Smooth muscle cell (in vitro differentiated cells): ENCODE data around the gene FBXO42. TPM values are rescaled to one million over a fixed set of nuclear protein-coding genes. Genes with fewer than 3 reads are reported as not detected.
"Not testable (repeated sequence)": the region's sequence is repeated elsewhere in the genome, so short reads cannot be mapped to it uniquely, and the experiment has no call there.

ENCODE experiments used
- DNase-seq: peaks from one replicate; lab custom pipeline; 2025; ENCODE audit not compliant: unreplicated experiment; lab: John Stamatoyannopoulos, UW
- H2AFZ ChIP-seq: fragments of 200-600 bp; sonication (generic); 2 replicates; pipeline ENCODE4 v1.6.0; 2016; ENCODE audit warnings: antibody characterized with exemption, low read depth, mild to moderate bottlenecking
- H3F3A ChIP-seq: fragments of 200-600 bp; sonication (generic); 2 replicates; pipeline ENCODE4 v1.6.0; 2017; ENCODE audit warnings: antibody characterized with exemption, low read depth
- H3K27ac ChIP-seq: fragments of 200-600 bp; sonication (generic); 2 replicates; pipeline ENCODE4 v1.5.1; 2016; ENCODE audit warnings: low read depth, mild to moderate bottlenecking
- H3K27me3 ChIP-seq: fragments of 200-600 bp; sonication (generic); 2 replicates; pipeline ENCODE4 v1.6.1; 2016; ENCODE audit warnings: low read depth, mild to moderate bottlenecking
- H3K36me3 ChIP-seq: fragments of 200-600 bp; sonication (generic); 2 replicates; pipeline ENCODE4 v1.5.1; 2016; ENCODE audit warnings: low read depth
- H3K4me1 ChIP-seq: fragments of 200-600 bp; sonication (generic); 2 replicates; pipeline ENCODE4 v1.5.1; 2016; ENCODE audit warnings: low read depth
- H3K4me2 ChIP-seq: fragments of 200-600 bp; sonication (generic); 2 replicates; pipeline ENCODE4 v1.6.0; 2016; ENCODE audit warnings: mild to moderate bottlenecking
- H3K4me3 ChIP-seq: fragments of 200-600 bp; sonication (generic); 2 replicates; pipeline ENCODE4 v1.5.1; 2016; ENCODE audit warnings: mild to moderate bottlenecking
- H3K79me2 ChIP-seq: fragments of 200-600 bp; sonication (generic); 2 replicates; pipeline ENCODE4 v1.6.0; 2016; ENCODE audit warnings: low read depth, mild to moderate bottlenecking
- H3K9ac ChIP-seq: fragments of 200-600 bp; sonication (generic); 2 replicates; pipeline ENCODE4 v1.6.0; 2016; ENCODE audit warnings: low read depth
- H3K9me3 ChIP-seq: fragments of 200-600 bp; sonication (generic); replicated peaks from 2 replicates; pipeline ENCODE4 v1.5.1; 2016; ENCODE audit warnings: low read depth
- H4K20me1 ChIP-seq: fragments of 200-600 bp; sonication (generic); 2 replicates; pipeline ENCODE4 v1.6.0; 2016; ENCODE audit warnings: low read depth
- CTCF ChIP-seq: fragments of 200-600 bp; sonication (generic); IDR thresholded peaks from 2 replicates; pipeline ENCODE4 v1.5.1; 2017; ENCODE audit warnings: borderline replicate concordance, mild to moderate bottlenecking, antibody characterized with exemption; ENCODE audit not compliant: insufficient read depth, poor library complexity, severe bottlenecking
- WGBS: methylation state at CpG from one replicate; pipeline ENCODE4 v1.1.7; 2016; ENCODE audit warnings: low lambda C conversion rate; 5-methylcytosine and 5-hydroxymethylcytosine counted together
- polyA plus RNA-seq: library from polyadenylated mRNA; unstranded; fragments of >200 nt; fragmentation: Nextera tagmentation; extraction: Ambion mirVana; gene quantifications from 2 replicates; pipeline ENCODE4 v1.2.1, GENCODE V29; 2016
- total RNA-seq: library from RNA; depleted of rRNA; stranded (reverse); fragments of >200 nt; gene quantifications from 2 replicates; pipeline ENCODE4 v1.2.3, GENCODE V29; 2014

The FBXO42 gene
- total and polyA plus RNA-seq, 2 experiments from 2014 or later, result 14.7 to 22.6 TPM

- DNase-seq, result no peak
- Histone ChIP-seq H2AFZ (peak overlapping the region; percentile 87), H3K4me3 (peak overlapping the region; percentile 97), H4K20me1 (peaks cover 46% of the 10 kb centered on the region), H3K27me3 (no peaks in the 10 kb centered on the region), H3K27ac (peak overlapping the region; percentile 93), H3K4me1 (peaks cover 18% of the 10 kb centered on the region), H3K9ac (peak overlapping the region; percentile 96), H3K9me3 (no peaks in the 10 kb centered on the region), H3K4me2 (peak overlapping the region; percentile 94), H3K79me2 (peaks cover 54% of the 10 kb centered on the region), H3K36me3 (no peaks in the 10 kb centered on the region), H3F3A (no peaks in the 10 kb centered on the region)
- no peak for TF ChIP-seq CTCF
- under 1% methylated on average over 20 of the region's 20 CpGs for WGBS
These were observed 755 bp downstream of the FBXO42 start for GRCh38 chr1:16351456-16351993.

DNA sequence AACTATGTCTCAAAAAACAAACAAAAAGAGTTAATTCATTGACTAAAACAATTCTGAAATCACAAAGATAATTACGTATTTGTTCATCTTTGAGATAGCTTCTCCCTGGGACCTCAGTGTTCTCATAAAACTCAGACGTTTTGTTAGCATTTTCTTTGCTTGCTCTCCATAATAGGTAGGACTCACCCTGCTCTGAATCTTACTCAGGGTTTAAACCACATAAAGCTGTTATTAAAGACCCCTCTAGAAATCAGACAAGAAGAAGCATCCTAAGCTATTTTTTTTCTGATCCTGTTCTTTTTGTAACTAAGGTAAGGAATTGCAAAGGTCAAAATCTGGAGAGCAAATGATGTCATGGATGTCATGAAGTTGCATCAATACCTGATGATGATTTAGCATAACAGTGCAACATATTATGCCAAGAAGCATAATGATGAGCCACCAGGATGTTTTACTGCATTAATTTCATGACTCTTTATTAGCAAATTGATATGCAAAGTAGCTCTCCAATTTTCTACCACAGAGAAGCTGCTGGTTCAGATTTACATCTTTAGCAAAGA lies 2.4 kb downstream of the FBXO42 start:
- H3K36me3 ChIP-seq, result no peaks in the 10 kb centered on the region
- H3K9ac ChIP-seq, result peak overlapping the region; percentile 19
- peaks cover 18% of the 10 kb centered on the region for H3K4me1 ChIP-seq
- H2AFZ ChIP-seq, result no peak overlapping the region
- H3K4me2 ChIP-seq, result peak overlapping the region; percentile 94
- TF ChIP-seq CTCF, result no peak
- no peaks in the 10 kb centered on the region for H3K9me3 ChIP-seq
- H3F3A ChIP-seq, result no peaks in the 10 kb centered on the region
- 88% methylated on average over 2 of the region's 2 CpGs for WGBS
- H3K27ac ChIP-seq, result peak overlapping the region; percentile 86
- peaks cover 70% of the 10 kb centered on the region for H3K79me2 ChIP-seq
- H3K4me3 ChIP-seq, result peak overlapping the region; percentile 97
- no peak for DNase-seq
- peaks cover 62% of the 10 kb centered on the region for H4K20me1 ChIP-seq
- no peaks in the 10 kb centered on the region for H3K27me3 ChIP-seq

- H3K9me3 ChIP-seq, result no peaks in the 10 kb centered on the region
- H3K27ac ChIP-seq, result peak overlapping the region; percentile 86
- TF ChIP-seq CTCF, result no peak
- no peak overlapping the region for H3K4me3 ChIP-seq
- peak overlapping the region; percentile 94 for H3K4me2 ChIP-seq
- H3K79me2 ChIP-seq, result peaks cover 83% of the 10 kb centered on the region
- WGBS, result 92% methylated on average over 14 of the region's 14 CpGs
- H4K20me1 ChIP-seq, result peaks cover 75% of the 10 kb centered on the region
- H3F3A ChIP-seq, result no peaks in the 10 kb centered on the region
- H3K36me3 ChIP-seq, result no peaks in the 10 kb centered on the region
- no peak overlapping the region for H2AFZ ChIP-seq
- peak overlapping the region; percentile 61 for H3K9ac ChIP-seq
- no peaks in the 10 kb centered on the region for H3K27me3 ChIP-seq
- no peak for DNase-seq
- H3K4me1 ChIP-seq, result peaks cover 18% of the 10 kb centered on the region
These were observed 3.7 kb downstream of the FBXO42 start for GRCh38 chr1:16348414-16349182.

GRCh38 chr1:16343276-16343675 lies 9.0 kb downstream of the FBXO42 start:
- whole genome bisulfite sequencing, result 98% methylated on average over 6 of the region's 6 CpGs
- H3K79me2 ChIP-seq, result peaks cover 93% of the 10 kb centered on the region
- not testable (repeated sequence) for DNase-seq, H3K4me2 ChIP-seq, H3K27ac ChIP-seq, H3K9me3 ChIP-seq, H3K9ac ChIP-seq, H3K27me3 ChIP-seq, H2AFZ ChIP-seq, H3K36me3 ChIP-seq, H3K4me3 ChIP-seq, H3K4me1 ChIP-seq, H3F3A ChIP-seq
- peaks cover 100% of the 10 kb centered on the region for H4K20me1 ChIP-seq
